Measurements from ENCODE around the gene TBX2. TPM values are rescaled to one million over a fixed set of nuclear protein-coding genes. Genes with fewer than 3 reads are reported as not detected.

Gene TBX2
- total RNA-seq, 1 donor from 2014 or later, result not detected

DNA sequence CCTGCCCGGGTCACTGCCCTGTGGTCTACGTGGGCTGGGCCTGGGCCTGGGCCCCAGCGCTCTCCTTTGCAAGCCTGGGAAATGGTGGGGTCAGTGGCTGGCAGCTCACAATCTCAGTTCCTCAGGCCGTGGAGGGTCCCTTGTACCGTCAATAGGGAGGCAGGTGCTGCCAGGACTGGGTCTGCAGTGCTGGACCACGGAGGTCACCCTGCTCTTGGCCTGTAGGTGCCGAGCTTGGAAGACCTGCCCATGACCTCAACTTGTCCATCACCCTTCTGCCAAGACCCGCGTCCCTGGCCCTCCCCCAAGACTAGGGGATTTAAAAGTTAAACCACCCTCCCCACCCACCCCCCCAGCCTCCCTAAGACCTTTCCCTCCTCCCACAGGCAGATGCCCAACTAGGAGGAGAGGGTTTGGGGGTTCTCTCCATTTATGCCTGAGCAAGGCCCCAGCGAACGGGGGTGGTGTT, 2.5 kb downstream of the TBX2 start:
- DNase-seq (ENCODE audit: low read depth in 2 of 2), result no peak

DNA sequence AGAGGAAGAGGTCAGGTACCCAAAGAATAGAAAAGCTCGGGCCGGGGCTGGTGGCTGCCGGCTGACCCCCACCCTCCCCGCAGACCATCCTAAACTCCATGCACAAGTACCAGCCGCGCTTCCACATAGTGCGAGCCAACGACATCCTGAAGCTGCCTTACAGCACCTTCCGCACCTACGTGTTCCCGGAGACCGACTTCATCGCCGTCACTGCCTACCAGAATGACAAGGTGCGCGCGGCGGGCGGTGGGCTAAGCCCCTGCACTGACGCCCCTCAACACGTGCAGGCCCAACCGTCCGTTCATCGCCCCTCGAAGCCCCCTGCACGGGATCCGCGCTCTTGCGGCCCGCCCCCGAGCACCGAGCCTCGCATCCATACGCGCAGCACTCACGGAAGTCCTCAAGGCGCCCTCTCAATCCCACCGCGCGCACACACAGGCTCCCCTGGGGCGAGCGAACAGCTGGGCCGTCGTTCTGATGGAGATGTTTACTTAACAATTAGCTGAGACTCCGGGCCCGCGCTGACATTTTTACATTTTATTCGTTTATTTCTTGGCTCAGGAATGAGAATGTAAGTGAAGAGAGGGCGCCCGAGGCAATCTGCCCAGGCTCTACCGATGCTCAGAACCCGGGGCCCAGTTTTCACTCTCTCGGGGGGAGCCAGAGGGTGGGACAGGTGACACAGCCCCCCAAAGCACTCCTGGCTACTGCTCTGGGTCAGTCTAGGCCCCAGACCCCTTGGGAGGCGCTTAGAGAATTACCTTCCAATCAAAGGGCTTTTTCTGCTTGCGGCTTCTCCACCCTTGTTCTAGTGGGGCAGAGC, 3.5 kb downstream of the TBX2 start:
- DNase-seq (ENCODE audit: low read depth in 2 of 2), result no peak

GRCh38 chr17:61403801-61404662, 4.4 kb downstream of the TBX2 start:
- no peak for DNase-seq (ENCODE audit: low read depth in 2 of 2)

DNA sequence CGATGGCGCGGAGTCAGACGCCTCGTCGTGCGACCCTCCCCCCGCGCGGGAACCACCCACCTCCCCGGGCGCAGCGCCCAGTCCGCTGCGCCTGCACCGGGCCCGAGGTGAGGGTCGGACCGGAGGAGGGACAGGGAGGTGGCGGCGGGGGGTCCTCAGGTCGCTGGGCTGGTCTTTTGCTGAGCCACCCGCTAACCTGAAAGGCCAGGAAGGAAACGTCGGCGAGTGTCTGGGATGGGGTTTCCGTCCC, 4.9 kb downstream of the TBX2 start:
- DNase-seq (ENCODE audit: low read depth in 2 of 2), result no peak

GRCh38 chr17:61404913-61405685, 5.5 kb downstream of the TBX2 start:
- peak in 1 of 2 donors; percentile 12 for DNase-seq (ENCODE audit: low read depth in 2 of 2)

- no peak for DNase-seq (ENCODE audit: low read depth in 2 of 2)
These were observed 6.3 kb downstream of the TBX2 start for GRCh38 chr17:61405686-61406536.

DNA sequence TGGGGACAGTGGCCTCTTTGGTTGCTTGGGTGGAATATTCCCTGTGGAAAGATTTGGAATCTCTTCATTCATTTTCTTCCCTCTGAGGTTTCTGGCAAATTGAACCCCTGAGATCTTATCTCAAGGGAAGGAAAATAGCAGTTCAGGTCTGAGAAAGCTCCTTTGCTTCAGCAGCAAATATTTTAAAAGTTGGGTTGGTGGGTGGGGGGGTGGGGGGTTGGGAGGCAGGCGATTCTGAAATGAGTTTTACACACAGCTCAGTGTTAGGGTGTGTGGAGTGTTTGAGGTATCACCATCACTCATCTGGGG, 6.8 kb downstream of the TBX2 start:
- DNase-seq (ENCODE audit: low read depth in 2 of 2), result no peak

DNA sequence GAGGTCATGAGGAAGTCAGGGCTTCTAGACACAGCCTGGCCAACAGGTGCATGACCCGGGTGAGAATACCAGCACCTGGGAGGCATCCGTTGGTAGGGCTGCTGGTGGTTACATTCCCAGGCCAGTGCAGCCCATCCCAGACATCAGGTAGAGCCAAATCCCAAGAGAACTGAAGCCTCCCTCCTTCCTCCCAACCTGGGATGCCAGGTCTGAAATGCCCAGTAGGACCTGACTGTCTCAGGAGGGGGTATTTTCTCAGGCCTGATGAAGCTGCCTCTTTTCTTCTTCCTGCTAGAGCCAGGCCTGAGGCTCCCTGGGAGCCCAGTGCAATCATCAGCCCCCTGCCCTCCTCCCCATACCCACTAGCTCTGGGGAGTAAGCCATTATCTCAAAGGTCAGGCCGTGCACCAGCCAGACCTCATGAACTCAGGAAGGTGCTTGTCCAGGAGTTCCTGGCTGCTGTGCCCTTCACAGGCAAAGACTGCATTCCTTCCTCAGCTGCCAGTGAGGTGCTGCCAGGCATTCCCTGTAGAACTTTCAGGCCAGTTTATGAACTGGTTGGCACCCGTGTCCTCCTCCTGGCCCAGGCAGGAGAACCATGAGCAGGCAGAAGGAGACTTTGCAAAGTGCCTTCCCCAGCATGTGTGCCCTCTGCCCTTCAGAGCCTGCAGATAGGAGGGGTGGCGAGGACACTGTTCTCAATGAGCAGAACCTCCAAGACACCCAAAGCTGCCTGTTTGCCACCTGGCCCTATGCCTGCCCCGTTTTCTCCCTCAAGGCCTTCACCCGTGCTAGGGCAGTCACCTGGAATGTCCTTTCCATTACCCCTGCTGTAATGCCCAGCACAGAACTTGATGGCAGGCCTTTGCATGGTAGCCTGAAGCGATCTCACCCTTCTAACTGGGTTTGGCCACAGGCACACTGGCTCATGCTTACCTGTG, 7.6 kb downstream of the TBX2 start:
- DNase-seq (ENCODE audit: low read depth in 2 of 2), result no peak

- DNase-seq (ENCODE audit: low read depth in 2 of 2), result no peak
These were observed 8.8 kb downstream of the TBX2 start for GRCh38 chr17:61408151-61409041.

DNA sequence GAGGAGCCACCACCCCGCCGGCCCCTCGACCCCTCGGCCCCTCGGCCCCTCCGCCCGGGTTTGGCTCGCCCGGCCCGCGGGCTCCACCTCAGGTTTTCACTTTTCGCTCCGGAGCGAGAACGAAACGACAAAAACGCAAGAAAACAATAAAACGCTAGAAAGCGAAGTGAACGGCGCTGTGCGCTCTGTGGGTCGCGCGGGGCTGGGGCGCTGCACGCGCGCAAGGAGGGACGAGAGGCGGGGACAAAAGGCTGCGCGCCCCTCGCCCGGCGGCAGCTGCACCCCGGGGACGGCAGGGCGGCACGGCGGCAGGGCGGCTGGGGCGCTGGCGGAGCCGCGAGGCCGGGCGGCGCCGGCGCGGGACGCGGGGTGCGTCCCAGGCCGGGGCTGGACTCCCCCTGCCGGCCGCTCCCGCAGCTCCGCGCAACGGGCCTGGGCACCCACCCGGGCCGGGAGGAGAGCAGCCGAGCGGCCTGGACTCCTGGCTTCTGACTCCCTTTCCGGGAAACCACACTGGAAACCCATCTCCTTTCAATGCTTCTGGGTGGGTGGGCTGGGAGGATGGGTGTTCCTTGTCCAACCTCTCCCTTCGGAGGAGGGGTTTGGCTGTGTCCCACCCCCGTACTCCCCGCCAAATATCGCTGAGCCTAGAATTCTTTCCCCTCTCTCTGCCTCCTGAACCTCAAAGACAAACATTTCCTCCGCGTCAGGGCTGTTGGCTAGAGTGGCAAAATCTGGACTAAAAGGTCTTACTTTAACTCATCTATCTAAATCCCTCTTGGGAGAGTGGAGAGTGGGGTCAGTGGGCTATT, 9.9 kb downstream of the TBX2 start:
- peak in 1 of 2 donors; percentile 52 for DNase-seq (ENCODE audit: low read depth in 2 of 2)

DNA sequence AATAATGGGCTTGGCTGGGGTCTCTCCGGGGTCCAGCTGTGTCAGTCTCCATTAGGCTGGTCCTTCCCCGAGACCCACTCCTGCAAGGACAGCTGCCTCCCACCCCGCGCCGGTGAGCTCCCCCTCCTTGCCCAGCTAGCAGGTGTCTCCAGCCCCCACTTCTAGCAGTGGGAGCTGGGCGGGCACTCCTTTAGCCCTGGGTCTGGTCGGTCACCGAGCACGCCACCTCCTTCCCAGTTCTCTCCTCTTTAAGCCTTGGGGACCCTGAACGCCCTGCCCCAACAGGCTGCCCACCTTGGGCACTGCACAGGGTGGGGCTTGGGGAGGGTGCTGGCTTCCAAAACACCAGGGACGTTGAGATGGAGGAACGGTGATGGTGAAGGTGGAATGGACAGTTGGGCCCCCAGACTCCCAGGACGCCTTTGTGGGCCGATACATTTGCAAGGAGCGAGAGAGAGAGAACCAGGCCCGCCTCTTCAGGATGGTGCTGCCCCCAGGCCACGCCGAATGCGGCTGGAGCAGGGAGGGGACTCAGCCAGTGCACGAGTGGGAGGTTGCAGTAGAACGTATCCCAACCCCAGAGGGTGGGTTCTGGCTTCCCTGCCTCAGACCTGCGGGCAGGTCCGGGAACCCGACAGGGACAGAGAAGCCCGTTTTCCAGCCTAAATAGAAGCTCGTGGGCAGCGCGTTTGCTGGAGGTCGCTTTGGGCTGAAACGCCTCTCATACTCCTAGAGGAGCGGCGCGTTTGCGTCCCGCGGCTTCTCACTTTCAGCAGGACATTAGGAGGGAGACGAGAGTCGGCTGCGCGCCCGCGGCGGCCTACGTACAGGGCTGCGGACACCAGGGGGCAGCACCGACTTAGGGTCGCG, 10.7 kb downstream of the TBX2 start:
- peak; percentile 26 to 74 for DNase-seq (ENCODE audit: low read depth in 2 of 2)

- no peak for DNase-seq (ENCODE audit: low read depth in 2 of 2)
These were observed 11.3 kb downstream of the TBX2 start for GRCh38 chr17:61411011-61411260.

DNA sequence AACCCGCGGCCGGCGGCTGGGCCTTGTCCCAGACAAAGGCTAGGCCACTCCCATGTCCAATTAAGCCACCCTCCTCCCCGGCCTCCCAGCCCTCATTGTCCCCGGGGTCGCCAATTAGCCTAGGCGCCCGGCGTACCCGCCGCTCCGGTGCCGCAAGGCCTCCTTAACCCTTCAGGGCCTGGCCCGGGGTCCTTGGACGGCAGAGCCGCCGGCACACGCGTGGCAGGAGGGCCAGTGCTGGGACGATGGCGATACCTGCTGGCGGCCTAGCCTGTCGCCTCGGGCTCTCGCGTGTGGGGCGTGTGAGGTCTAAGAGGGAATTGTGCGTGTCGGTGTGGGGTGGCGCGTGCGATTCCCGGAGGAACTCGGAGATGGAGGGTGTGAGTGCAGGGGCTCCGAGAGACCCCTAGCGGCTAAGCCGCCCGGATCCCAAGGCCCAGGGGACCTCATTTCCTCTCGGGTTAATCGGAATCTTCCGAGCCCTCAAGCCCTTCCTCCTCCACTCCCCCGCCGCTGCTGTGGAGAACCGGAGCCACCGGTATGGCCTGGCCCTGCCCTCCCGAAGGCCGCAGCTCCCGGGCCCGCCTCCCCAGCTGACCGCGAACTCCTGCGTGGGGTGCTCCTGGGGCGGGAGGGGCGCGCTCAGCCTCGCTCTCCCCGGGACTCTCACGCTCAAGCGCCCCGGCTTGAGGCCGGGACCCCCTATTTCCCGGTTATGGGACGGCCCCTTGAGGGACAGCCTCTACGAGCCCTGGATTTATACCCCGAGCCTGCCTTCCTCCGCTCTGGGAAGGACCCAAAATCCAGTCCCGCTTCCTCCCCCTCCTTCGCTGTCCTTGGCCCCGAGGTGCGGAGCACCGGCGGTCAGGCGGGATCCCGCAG, 11.9 kb downstream of the TBX2 start:
- DNase-seq (ENCODE audit: low read depth in 2 of 2), result peak in 1 of 2 donors; percentile 17

GRCh38 chr17:61412143-61412859, 12.7 kb downstream of the TBX2 start:
- DNase-seq (ENCODE audit: low read depth in 2 of 2), result peak; percentile 20 to 70

DNA sequence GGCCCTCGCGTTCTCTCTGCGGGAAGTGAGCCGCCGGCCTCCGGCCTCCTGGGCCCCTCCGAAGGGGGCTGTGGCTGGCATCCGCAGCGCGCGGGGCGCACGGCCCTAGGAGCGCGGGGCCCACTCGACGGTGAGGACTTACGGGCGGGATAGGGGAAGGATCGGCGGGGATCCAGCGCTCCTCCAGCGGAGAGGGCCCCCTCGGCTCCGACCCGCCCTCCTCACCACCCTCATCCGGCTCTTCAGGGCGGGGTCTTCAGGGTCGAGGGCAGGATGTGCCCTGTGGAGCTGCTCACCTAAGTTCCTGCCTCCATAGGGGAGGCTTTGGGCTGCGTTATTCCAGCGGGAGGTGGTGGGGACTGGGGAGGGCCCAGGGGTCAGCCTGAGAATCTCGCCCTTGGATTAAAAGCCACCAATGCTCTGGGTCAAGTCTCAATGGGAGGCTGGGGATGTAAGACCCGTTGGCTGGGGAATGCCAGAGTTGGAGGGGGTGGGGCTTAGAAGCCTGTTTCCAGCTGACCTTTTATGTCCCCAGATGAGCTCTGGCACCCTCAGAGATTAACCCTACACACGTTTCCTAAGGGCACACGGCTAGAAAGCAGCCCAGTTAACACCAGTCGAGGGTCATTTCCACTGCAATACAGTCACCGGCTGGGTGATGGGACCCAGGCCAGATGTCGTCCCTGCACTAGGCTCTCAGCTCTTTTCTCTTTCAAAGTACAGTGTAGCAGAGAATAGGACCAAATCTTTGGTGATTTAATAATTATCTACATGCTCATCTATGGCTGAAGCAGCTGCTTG, 13.4 kb downstream of the TBX2 start:
- DNase-seq (ENCODE audit: low read depth in 2 of 2), result no peak
